ENCODE measurements around the gene CARTPT.

Gene CARTPT

DNA sequence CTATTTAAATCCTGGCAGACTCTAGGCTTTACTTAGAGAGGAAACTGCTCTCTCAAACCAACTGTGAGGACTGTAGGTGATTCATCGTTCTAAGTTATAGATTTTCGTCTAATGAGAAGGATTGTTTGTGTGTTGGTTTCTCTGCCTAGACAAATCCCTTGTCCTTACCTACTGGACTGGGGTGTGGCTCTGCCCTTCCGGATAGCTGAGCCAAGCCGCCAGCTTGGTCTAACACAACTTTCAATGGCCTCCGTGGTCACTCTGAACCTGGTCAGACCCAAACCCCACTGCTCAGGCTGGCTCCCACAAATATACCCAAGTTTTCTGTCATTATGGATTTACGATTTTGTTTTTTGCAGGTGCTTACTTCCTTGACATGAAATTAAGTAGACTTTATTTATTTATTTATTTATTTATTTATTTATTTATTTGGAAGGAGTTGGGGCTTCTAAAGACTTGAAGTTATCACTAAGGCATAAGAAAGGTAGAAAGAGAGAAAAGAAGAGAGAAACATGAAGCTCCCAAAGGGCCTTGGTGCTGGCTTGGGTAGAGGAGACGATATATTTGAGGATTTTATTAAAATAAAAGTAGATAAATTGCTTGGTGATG, 19.0 kb downstream of the CARTPT start:
- no peak for DNase-seq (ENCODE audit: low read depth, low spot score)

DNA sequence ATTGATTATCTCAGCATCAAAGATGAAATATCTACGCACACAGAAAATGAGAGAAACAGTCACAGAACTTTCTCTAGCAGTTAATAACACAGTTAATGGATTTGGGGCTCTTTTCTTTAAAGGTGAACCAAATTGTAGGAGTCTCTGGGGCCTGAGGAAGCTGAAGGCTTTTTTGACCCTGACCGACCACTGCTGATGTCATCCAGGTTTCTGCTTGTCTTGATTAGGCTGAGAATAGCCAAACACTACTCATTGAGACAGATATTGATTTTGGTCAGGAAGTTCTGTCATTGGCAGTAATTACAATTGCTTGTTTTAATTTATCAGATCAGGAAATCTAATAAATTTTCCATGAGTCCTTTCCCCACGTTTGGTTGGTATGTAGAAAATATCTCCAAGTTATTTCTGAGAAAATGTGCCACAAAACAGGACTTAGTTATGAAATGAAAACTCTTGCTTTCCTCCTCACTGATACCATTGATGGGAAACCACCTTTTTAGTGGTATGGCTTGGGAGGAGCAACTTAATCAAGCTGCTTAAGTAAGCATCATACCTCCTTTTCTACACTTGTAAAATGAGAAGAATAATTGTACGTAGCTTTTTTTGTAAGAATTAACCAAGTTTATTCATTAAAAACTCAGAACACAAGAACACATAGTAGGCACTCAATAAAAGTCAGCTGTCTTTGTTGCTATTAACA, 19.7 kb downstream of the CARTPT start:
- DNase-seq (ENCODE audit: low read depth, low spot score) = no peak

GRCh38 chr5:71740015-71740753, 21.1 kb downstream of the CARTPT start:
- DNase-seq (ENCODE audit: low read depth, low spot score) = no peak

GRCh38 chr5:71743155-71743554, 24.1 kb downstream of the CARTPT start:
- DNase-seq (ENCODE audit: low read depth, low spot score) = no peak

DNA sequence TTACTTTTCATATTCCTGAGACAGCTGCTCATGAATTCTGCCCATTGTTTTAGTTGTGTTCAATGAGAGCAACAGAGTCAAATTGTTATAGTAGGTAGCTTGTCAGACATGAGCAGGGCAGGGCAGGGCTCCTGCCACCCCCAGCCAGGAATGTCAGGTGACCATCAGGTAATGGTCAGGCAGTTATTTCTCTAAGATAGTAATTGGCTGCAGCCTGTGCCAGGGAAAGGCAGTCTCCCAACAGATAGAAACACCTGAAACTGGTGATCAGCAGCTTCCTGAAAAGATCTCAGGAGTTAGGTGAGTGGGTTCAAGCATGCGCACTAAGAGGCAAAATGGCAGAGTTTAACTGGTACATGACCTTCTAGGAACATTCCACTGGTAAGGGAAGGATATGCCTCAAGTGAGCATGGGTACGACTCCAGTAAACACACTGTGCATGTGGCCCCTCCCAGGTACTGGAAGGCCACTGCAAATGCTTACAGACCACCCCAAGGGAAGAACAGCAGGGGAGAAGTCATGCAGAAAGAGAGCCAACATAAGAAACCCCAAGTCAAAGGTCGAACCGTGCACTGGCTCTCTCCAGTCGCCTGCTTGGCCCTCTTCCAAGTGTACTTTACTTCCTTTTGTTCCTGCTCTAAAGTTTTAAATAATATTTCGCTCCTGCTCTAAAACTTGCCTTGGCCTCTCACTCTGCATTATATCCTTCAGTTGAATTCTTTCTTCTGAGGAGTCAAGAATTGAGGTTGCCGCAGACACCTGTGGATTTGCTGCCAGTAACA, 25.1 kb downstream of the CARTPT start:
- no peak for DNase-seq (ENCODE audit: low read depth, low spot score)

DNA sequence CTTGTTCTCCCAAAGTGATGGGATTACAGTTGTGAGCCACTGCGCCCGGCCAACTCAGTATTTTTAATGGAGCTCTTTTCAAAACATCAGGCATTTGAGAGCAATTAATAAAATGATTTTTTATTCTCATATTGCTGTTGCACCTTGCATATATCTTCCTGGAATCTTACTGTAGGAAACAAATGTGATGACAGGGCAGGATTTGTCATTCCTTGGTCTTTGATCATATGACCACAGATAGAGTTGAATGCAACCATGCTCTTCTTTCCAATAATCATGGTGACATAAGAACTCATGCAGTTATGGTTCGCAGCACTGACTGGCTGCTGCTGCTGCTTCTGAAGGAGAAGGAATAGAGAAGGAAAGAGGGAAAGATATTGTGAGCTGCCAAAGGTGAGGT, 28.1 kb downstream of the CARTPT start:
- DNase-seq (ENCODE audit: low read depth, low spot score) = no peak

- no peak for DNase-seq (ENCODE audit: low read depth, low spot score)
Measured at GRCh38 chr5:71748360-71748759, 29.3 kb downstream of the CARTPT start.

DNA sequence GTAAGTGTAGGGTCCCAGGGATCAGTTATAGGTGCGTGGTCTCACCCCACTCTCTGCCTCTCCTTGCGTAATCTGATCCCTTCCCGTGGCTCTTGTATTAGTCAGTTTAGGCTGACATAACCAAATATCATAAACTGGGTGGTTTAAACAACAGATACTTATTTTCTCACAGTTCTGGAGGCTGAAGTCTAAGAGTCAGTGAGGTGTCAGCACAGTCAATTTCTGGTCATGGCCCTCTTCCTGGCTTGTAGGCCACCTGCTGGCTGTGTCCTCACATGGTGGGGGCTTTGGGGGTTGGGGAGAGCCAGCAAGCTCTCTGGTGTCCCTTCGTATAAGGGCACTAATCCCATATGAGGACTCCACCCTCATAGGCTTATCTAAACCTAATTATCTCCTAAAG, 32.3 kb downstream of the CARTPT start:
- DNase-seq (ENCODE audit: low read depth, low spot score) = no peak

DNA sequence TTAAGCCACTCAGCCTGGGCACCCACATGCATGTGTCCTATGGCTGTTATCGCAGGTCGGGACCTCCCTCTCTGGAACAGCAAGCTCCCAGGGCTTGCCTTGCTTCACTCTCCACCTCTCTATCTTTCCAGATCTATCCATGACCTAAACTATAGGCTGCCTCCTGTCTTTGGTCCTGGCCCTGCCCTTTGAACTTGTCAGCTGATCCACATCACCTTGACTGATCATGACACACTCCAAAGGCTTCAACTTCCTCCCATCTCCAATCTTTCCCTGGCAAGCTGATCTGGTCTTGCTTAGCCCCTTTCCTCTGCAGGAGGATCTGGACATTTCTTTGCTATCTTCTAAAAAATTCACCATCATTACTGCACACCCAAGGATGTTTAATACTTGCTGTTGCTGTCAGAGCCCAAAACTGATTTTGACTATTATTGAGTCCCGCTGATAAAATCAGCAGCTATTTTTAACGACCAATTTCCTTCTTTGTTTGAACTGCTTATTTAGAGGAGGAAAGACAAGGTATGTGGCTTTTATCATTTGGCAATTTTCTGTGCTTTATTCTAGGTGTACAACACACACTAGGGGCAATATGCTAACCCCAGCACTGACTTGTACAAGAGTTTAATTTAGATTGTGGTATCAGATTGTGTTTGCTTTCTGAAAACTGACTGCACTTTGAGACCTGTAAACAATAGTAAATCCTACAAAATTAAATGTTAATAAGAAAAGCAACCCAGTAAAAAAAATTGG, 33.5 kb downstream of the CARTPT start:
- no peak for DNase-seq (ENCODE audit: low read depth, low spot score)

GRCh38 chr5:71757590-71758543, 38.8 kb downstream of the CARTPT start:
- no peak for DNase-seq (ENCODE audit: low read depth, low spot score)

- DNase-seq (ENCODE audit: low read depth, low spot score) = no peak
Measured at GRCh38 chr5:71762826-71763225, 43.8 kb downstream of the CARTPT start.

DNA sequence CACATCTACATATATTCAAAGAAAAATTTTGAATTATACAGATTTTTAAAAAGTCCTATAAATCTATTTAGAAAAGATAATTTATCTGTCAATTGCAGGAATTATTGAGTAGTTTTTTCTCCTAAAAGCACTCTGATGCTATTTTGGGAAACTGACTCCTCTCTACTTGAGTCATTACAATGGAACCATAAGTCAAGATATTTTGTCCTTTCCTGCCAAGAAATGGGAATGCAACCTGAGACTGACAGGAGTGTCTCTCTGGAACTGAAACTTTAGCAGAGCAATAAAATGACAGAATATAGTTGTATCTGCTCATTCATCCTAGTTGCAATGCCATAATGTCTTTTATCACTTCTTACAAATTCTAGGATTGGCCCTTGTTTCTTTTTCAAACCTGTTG, 48.6 kb downstream of the CARTPT start:
- no peak for DNase-seq (ENCODE audit: low read depth, low spot score)

- no peak for DNase-seq (ENCODE audit: low read depth, low spot score)
Measured at GRCh38 chr5:71769287-71769686, 50.2 kb downstream of the CARTPT start.

GRCh38 chr5:71770381-71770780, 51.3 kb downstream of the CARTPT start:
- no peak for DNase-seq (ENCODE audit: low read depth, low spot score)
